ENCODE data around the gene ANXA10.

DNA sequence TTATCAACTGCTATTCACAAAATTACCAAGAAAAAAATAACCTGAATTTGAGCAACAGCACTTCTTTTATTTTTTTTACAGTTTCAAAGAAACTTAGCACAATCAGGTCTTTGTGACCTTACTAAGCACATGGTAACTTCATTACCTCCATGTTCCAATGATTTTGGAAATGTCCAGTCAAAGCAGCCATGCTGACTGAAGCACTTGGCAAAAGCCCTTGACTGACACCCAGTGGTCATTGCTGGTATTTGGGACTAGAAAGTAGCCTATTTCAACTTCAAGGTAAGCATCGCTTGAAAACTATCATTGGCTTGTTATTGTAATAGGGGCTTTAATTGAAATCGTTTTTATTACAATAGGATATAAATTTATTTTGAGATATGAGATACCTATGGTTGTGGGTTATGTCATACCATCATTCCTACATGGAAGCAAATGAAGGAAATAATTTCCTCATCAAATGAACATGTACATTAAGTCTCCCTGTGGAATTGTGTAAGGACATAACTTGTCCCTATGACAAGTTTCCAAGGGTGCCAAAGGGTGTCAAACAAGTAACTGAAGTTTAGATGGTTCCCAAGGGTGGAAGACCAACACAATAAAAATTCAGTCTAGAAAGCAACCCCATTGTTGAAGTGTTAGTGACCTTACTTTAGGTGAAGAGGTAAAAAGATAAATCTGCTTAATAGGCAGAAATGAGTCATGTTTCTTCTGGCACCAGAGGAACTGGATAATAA, 15.2 kb upstream of the ANXA10 start:
- TF ChIP-seq, protein P1, sequence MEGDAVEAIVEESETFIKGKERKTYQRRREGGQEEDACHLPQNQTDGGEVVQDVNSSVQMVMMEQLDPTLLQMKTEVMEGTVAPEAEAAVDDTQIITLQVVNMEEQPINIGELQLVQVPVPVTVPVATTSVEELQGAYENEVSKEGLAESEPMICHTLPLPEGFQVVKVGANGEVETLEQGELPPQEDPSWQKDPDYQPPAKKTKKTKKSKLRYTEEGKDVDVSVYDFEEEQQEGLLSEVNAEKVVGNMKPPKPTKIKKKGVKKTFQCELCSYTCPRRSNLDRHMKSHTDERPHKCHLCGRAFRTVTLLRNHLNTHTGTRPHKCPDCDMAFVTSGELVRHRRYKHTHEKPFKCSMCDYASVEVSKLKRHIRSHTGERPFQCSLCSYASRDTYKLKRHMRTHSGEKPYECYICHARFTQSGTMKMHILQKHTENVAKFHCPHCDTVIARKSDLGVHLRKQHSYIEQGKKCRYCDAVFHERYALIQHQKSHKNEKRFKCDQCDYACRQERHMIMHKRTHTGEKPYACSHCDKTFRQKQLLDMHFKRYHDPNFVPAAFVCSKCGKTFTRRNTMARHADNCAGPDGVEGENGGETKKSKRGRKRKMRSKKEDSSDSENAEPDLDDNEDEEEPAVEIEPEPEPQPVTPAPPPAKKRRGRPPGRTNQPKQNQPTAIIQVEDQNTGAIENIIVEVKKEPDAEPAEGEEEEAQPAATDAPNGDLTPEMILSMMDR (IDR thresholded peaks at IDR 0.05), result peak; percentile 80
- TF ChIP-seq SIN3A (IDR thresholded peaks at IDR 0.05; ENCODE audit: borderline replicate concordance, insufficient read depth, low read depth, low read length), result no peak
- no peak for TF ChIP-seq POLR2AphosphoS5 (IDR thresholded peaks at IDR 0.05; ENCODE audit: low read depth, low read length)
- TF ChIP-seq TCF7L2 (IDR thresholded peaks at IDR 0.05; ENCODE audit: low read depth, low read length), result no peak
- TF ChIP-seq, protein P2, sequence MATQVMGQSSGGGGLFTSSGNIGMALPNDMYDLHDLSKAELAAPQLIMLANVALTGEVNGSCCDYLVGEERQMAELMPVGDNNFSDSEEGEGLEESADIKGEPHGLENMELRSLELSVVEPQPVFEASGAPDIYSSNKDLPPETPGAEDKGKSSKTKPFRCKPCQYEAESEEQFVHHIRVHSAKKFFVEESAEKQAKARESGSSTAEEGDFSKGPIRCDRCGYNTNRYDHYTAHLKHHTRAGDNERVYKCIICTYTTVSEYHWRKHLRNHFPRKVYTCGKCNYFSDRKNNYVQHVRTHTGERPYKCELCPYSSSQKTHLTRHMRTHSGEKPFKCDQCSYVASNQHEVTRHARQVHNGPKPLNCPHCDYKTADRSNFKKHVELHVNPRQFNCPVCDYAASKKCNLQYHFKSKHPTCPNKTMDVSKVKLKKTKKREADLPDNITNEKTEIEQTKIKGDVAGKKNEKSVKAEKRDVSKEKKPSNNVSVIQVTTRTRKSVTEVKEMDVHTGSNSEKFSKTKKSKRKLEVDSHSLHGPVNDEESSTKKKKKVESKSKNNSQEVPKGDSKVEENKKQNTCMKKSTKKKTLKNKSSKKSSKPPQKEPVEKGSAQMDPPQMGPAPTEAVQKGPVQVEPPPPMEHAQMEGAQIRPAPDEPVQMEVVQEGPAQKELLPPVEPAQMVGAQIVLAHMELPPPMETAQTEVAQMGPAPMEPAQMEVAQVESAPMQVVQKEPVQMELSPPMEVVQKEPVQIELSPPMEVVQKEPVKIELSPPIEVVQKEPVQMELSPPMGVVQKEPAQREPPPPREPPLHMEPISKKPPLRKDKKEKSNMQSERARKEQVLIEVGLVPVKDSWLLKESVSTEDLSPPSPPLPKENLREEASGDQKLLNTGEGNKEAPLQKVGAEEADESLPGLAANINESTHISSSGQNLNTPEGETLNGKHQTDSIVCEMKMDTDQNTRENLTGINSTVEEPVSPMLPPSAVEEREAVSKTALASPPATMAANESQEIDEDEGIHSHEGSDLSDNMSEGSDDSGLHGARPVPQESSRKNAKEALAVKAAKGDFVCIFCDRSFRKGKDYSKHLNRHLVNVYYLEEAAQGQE (IDR thresholded peaks at IDR 0.05; ENCODE audit: insufficient read depth in 1 of 2, low read depth in 2 of 2, low read length in 1 of 2), result no peak
